ENCODE data around the gene KMT2D. TPM values are rescaled to one million over a fixed set of nuclear protein-coding genes. Genes with fewer than 3 reads are reported as not detected.

KMT2D gene
- total RNA-seq, 2 experiments from 2014 or later, result 82.3 to 87.8 TPM

GRCh38 chr12:49028666-49029275, 31.8 kb downstream of the KMT2D start:
- no peaks in the 10 kb centered on the region for H3K4me1 Mint-ChIP-seq

GRCh38 chr12:49027846-49028555, 32.6 kb downstream of the KMT2D start:
- Mint-ChIP-seq H3K4me3 (no peak overlapping the region), H3K4me1 (no peaks in the 10 kb centered on the region), H3K9me3 (no peaks in the 10 kb centered on the region), H3K36me3 (ENCODE audit: low read depth) (peaks cover 59% of the 10 kb centered on the region), H3K27ac (peak overlapping the region; percentile 52), H3K27me3 (no peaks in the 10 kb centered on the region)
- DNase-seq, result no peak
- CTCF ChIA-PET, result interaction anchor here (0.6 to 0.8 kb wide), 2 partner anchors 8 to 15 kb away, joined by 3 read pairs; no protein-coding TSS in a partner anchor
- POLR2A ChIA-PET, result interaction anchor here (0.9 kb wide), 1 partner anchor 31 kb away, joined by 3 read pairs; no protein-coding TSS in a partner anchor

More at GRCh38 chr12:49028666-49029275, 31.8 kb downstream of the KMT2D start:
- CTCF ChIA-PET, result interaction anchor here (0.6 to 1.9 kb wide), 3 partner anchors 9 to 230 kb away, joined by 3 to 8 read pairs (median 6); no protein-coding TSS in a partner anchor
- DNase-seq, result no peak
- POLR2A ChIA-PET, result interaction anchor here (0.8 to 0.9 kb wide), 2 partner anchors 31 to 101 kb away, joined by 3 read pairs; no protein-coding TSS in a partner anchor
- no peak overlapping the region for H3K4me3 Mint-ChIP-seq
- peaks cover 60% of the 10 kb centered on the region for H3K36me3 Mint-ChIP-seq (ENCODE audit: low read depth)
- no peaks in the 10 kb centered on the region for H3K27me3 Mint-ChIP-seq
- H3K27ac Mint-ChIP-seq, result peak overlapping the region; percentile 4
- H3K9me3 Mint-ChIP-seq, result no peaks in the 10 kb centered on the region

- DNase-seq, result no peak
- no peaks in the 10 kb centered on the region for H3K27me3 Mint-ChIP-seq
- no peaks in the 10 kb centered on the region for H3K9me3 Mint-ChIP-seq
- H3K4me1 Mint-ChIP-seq, result no peaks in the 10 kb centered on the region
- ChIA-PET CTCF (interaction anchor here (1.4 kb wide), 1 partner anchor 39 kb away, joined by 3 read pairs; no protein-coding TSS in a partner anchor), POLR2A (interaction anchor here (1.1 kb wide), 1 partner anchor 104 kb away, joined by 3 read pairs; no protein-coding TSS in a partner anchor)
- peaks cover 62% of the 10 kb centered on the region for H3K36me3 Mint-ChIP-seq (ENCODE audit: low read depth)
- H3K4me3 Mint-ChIP-seq, result no peak overlapping the region
- H3K27ac Mint-ChIP-seq, result no peak overlapping the region
Observed at GRCh38 chr12:49026678-49027480, 33.7 kb downstream of the KMT2D start.

GRCh38 chr12:49026101-49026500, 34.5 kb downstream of the KMT2D start:
- H3K36me3 Mint-ChIP-seq (ENCODE audit: low read depth), result peaks cover 66% of the 10 kb centered on the region
- DNase-seq, result no peak
- no peak overlapping the region for H3K4me3 Mint-ChIP-seq
- ChIA-PET POLR2A (interaction anchor here (1.1 kb wide), 1 partner anchor 104 kb away, joined by 3 read pairs; no protein-coding TSS in a partner anchor), CTCF (interaction anchor here (1.4 kb wide), 1 partner anchor 38 kb away, joined by 3 read pairs; no protein-coding TSS in a partner anchor)
- H3K4me1 Mint-ChIP-seq, result no peaks in the 10 kb centered on the region
- no peaks in the 10 kb centered on the region for H3K9me3 Mint-ChIP-seq
- H3K27me3 Mint-ChIP-seq, result no peaks in the 10 kb centered on the region
- no peak overlapping the region for H3K27ac Mint-ChIP-seq

DNA sequence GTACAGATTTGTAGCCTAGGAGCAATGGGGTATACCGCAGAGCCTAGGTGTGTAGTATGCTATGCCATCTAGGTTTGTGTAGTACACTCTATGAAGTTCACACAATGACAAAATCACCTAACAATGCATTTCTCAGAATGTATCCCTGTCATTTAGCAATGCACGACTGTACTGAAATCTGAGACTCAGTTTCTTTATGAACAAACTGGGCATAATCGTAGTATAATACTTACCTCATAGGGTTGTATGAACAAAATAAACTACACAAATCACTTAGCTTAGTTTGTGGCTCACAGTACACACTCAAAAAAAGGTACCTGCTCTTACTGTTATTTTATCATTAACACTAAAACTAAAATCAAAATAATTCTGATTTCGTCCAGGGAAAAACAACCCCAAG, 35.1 kb downstream of the KMT2D start:
- no peaks in the 10 kb centered on the region for H3K4me1 Mint-ChIP-seq
- ChIA-PET CTCF (no interaction called here), POLR2A (no interaction called here)
- H3K36me3 Mint-ChIP-seq (ENCODE audit: low read depth), result peaks cover 68% of the 10 kb centered on the region
- H3K27me3 Mint-ChIP-seq, result no peaks in the 10 kb centered on the region
- no peak for DNase-seq
- no peaks in the 10 kb centered on the region for H3K9me3 Mint-ChIP-seq
- H3K27ac Mint-ChIP-seq, result no peak overlapping the region
- H3K4me3 Mint-ChIP-seq, result no peak overlapping the region

DNA sequence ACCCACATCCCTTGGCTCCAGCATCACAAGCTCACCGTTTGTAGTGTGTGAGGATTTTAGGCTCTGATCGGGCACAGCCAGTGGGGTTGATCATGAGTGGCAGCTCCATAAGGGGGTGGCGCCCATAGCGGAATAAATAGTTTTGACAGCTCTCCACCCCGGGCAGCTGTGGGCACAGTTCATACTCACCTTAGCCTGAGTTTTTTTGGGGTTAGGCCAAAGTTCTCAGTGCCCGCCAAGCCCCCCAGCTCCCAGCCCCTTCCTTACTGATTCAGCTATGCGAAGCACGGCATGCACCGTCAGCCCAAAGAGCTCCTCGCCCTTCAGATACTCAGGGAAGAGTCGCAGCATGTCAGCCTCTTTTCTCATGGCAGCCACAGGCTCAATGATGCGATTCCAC, 36.1 kb downstream of the KMT2D start:
- POLR2A ChIA-PET, result no interaction called here

GRCh38 chr12:49023812-49024211, 36.8 kb downstream of the KMT2D start:
- DNase-seq, result no peak
- Mint-ChIP-seq H3K4me3 (no peak overlapping the region), H3K27ac (no peak overlapping the region), H3K36me3 (ENCODE audit: low read depth) (peaks cover 67% of the 10 kb centered on the region), H3K4me1 (peaks cover 11% of the 10 kb centered on the region), H3K27me3 (no peaks in the 10 kb centered on the region), H3K9me3 (no peaks in the 10 kb centered on the region)
- CTCF ChIA-PET, result interaction anchor here (1.0 to 5.2 kb wide), 4 partner anchors 15 to 64 kb away, joined by 3 to 63 read pairs (median 4); no protein-coding TSS in a partner anchor
- POLR2A ChIA-PET, result no interaction called here

More for the DNA sequence above, 36.1 kb downstream of the KMT2D start:
- Mint-ChIP-seq H3K4me1 (peaks cover 5% of the 10 kb centered on the region), H3K27me3 (no peaks in the 10 kb centered on the region), H3K4me3 (no peak overlapping the region), H3K9me3 (no peaks in the 10 kb centered on the region), H3K36me3 (ENCODE audit: low read depth) (peaks cover 67% of the 10 kb centered on the region), H3K27ac (no peak overlapping the region)
- DNase-seq, result no peak
- CTCF ChIA-PET, result interaction anchor here (1.3 to 2.0 kb wide), 2 partner anchors 14 to 19 kb away, joined by 3 to 6 read pairs; no protein-coding TSS in a partner anchor

GRCh38 chr12:49022558-49023178, 37.9 kb downstream of the KMT2D start:
- no peak for DNase-seq
- ChIA-PET CTCF (interaction anchor here (1.0 to 5.2 kb wide), 3 partner anchors 21 to 65 kb away, joined by 3 to 63 read pairs (median 6); no protein-coding TSS in a partner anchor), POLR2A (interaction anchor here (1.3 kb wide), 1 partner anchor 241 kb away, joined by 4 read pairs; no protein-coding TSS in a partner anchor)
- peaks cover 64% of the 10 kb centered on the region for H3K36me3 Mint-ChIP-seq (ENCODE audit: low read depth)
- peaks cover 17% of the 10 kb centered on the region for H3K4me1 Mint-ChIP-seq
- no peaks in the 10 kb centered on the region for H3K27me3 Mint-ChIP-seq
- no peak overlapping the region for H3K4me3 Mint-ChIP-seq
- no peaks in the 10 kb centered on the region for H3K9me3 Mint-ChIP-seq
- H3K27ac Mint-ChIP-seq, result no peak overlapping the region

GRCh38 chr12:49021292-49021915, 39.2 kb downstream of the KMT2D start:
- no peaks in the 10 kb centered on the region for H3K9me3 Mint-ChIP-seq
- no peaks in the 10 kb centered on the region for H3K27me3 Mint-ChIP-seq
- peak overlapping the region; percentile 4 for H3K27ac Mint-ChIP-seq
- H3K36me3 Mint-ChIP-seq (ENCODE audit: low read depth), result peaks cover 62% of the 10 kb centered on the region
- CTCF ChIA-PET, result interaction anchor here (2.9 to 5.2 kb wide), 2 partner anchors 24 to 33 kb away, joined by 11 to 63 read pairs; no protein-coding TSS in a partner anchor
- no peak for DNase-seq
- no peak overlapping the region for H3K4me3 Mint-ChIP-seq
- POLR2A ChIA-PET, result interaction anchor here (1.3 to 3.1 kb wide), 4 partner anchors 10 to 243 kb away, joined by 4 to 24 read pairs (median 7); partner anchors contain the start of gene TUBA1B
- H3K4me1 Mint-ChIP-seq, result peaks cover 29% of the 10 kb centered on the region

- Mint-ChIP-seq H3K4me1 (peaks cover 36% of the 10 kb centered on the region), H3K27me3 (no peaks in the 10 kb centered on the region), H3K36me3 (ENCODE audit: low read depth) (peaks cover 59% of the 10 kb centered on the region), H3K4me3 (no peak overlapping the region), H3K27ac (no peak overlapping the region), H3K9me3 (no peaks in the 10 kb centered on the region)
- CTCF ChIA-PET, result interaction anchor here (0.9 to 5.2 kb wide), 14 partner anchors 9 to 168 kb away, joined by 3 to 63 read pairs (median 7); partner anchors contain the start of genes ARF3, DDN, DDX23 and RHEBL1
- no peak for DNase-seq
- POLR2A ChIA-PET, result interaction anchor here (1.1 to 3.1 kb wide), 13 partner anchors 11 to 168 kb away, joined by 3 to 24 read pairs (median 5); partner anchors contain the start of genes DDX23, RHEBL1, TUBA1A and TUBA1B
Observed at GRCh38 chr12:49020441-49020840, 40.2 kb downstream of the KMT2D start.
